HG03378 (cell line): ENCODE data around the gene OTOS.
A peak's percentile ranks its signal among the peaks of the same experiment; 100 is the strongest.

ENCODE experiments used
- ATAC-seq: cut with Tn5 transposase; IDR thresholded peaks from one replicate; pipeline ENCODE4 v1.9.1; 2021; ENCODE audit warnings: mild to moderate bottlenecking, moderate library complexity; ENCODE audit not compliant: unreplicated experiment

OTOS gene

DNA sequence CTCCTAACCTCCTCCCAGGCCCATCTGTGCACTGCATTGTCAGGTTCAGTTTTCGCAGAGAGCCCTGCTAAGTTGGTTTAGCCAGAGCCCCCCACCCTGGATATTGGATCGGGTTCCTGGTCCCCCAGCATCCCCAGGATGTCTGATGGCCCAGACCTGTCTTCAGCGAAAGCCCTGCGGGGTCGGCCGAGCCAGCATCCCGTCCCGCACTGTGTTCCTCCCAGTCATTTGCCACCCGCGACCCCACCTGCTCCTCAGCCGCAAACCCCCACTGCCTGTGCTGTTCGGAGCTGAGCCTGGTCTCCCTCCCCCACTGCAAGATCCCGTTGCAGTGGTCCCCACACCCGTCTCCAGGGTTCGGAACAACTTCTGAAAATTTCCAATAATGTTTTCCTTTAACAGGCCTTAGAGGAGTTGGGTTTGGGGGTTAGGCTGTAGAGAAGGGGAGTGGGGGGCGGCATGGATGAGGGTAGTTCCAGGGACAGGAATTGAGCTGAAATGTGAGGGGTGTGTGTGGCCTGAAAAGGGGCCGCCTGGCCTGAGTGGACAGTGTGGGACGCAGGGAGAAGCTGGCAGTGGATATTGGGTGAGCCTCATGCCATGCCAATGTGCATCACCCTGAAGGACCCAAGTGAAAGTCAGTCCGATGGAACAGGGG, 2.7 kb downstream of the OTOS start:
- ATAC-seq: no peak

DNA sequence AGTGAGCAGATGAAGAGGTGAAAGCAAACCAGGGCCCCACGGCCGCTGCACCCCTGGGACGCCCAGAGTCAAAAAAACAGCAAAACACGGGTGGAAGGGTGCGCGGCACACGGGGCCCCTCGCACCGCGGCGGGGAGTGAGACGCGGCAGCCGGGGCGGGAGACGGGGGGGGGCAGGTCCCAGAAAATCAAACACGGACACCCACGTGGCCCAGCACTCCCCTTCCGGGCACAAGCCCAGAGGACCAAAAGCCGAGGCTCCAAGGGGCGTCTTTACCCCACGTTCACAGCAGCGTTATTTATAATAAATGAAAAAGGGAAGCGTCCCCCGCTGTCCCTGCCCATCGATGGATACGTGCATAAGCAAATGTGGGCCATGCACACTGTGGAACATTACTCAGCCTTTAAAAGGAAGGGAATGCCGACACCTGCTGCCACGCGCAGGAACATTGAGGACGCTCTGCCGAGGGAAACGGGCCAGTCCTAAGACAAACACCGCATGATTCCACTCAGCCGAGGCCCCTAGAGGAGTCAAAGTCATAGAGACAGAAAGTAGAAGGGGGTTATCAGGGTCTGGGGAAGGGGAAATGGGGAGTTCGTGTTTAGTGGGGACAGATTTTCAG, 3.7 kb downstream of the OTOS start:
- peak; percentile 8 for ATAC-seq

DNA sequence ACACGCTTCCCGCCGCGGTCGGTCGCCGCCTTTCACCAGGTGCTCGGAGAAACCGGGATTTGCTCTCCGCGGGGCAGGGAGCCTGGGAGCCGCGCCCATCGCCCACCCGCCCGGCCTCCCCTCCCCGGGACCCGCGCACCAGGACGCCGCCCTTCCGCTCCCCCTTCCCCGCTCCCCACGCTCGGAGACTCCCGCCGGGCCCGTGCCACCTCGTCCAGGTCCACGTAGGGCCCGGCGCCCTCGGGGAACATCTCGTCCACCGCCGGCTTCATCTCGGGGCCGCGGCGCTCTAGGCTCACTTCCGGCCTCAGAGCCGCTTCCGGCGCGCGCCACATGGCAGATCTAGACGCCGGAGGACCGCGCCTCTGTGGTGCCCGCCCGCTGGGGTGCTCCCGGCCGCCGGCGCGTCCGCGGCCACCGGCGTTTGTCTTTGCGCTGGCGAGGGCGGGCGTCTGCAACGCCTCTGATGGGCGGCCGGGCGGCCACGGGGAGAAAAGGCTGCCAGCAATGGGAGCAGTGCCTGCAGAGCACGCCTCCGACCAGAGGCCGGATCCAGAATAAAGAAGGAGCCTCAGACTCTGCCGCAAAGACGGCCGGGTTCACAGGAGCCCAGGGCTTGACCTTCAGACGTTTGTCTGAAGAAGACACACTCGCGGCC, 4.3 kb downstream of the OTOS start, which contains the start of gene COPS9:
Gene COPS9 (minus strand): TSS at position 293 of the 658 bp plus-strand sequence. CDS start 21 bp downstream, at position 272.
- peak; percentile 64 for ATAC-seq

DNA sequence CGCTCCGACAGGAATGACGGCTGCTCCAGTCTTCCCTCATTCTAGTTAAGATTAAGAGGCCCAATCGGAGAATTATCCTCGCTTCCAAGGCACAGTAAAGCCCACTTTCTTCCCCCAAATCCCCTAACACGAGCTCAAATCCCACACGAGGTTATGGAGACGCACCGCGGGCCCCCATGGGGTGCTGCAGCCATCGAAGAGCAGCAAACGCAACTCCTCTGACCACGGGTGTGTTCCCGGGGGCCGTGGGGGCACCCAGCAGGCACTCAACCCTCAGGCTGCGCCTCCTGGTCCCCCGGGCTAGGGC, 4.8 kb downstream of the OTOS start:
- ATAC-seq: no peak

DNA sequence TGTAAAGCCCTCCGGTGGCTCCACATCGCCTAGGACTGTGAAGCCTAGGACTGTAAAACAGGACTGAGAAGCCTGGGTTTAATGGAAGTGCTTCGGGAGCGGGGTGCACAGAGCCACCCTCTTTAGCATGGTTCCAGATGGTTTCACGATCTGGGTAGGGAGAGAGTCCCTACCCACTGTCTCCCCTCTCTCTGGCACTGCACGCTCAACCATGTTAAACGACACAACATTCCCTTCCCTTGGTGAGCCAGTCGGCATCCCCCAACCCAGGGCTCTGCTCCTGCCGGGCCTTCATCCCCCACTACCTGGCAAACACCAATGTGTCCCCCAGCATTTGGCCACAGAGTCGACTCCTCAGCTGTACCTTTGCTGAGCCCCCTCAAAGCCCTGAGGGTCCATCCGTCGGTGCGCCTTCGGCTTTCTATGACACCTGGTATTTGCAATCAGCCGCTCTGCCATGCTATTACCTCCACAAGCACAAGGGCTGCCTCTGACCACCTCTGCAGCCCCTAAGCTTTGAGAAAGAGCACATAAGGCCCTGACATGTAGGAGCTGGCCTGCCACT, 5.4 kb downstream of the OTOS start:
- no peak for ATAC-seq

DNA sequence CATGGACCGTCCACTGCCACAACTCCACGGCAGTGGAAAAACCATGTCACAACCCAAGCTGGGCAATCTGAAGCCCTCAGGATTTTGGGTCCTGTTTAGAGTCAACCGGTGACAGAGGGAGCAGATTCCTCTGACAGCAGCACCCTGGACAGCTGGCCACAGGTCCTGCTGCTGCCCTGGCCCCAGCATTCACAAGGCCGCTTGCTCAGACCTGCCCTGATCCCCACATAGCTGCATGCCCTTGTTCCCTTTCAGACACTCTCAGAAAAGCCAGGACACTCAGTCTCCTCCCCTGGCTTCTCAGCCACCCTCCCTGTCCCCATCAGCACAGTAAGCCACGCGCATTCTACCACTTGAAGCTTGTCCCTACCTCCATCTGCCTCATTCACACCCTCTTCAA, 6.0 kb downstream of the OTOS start:
- ATAC-seq: no peak

DNA sequence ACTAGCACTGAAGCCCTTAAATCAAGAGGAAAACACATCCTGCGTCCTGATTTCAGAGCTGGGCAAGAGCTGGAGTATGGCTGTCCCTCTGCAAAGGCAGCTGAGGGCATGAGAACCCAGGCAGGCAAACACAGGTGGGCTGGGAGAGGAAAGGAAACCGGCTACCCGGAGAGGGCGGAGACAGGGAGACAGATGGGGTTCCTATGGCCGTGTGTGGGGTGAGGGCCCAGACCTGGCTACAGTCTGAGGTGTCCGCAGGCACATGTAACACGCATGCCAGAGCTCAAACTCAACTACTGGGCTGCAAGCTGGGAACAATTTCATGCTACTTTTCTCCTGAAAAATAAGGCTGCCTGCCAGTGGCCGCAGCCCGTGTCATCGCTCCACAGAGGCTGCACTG, 7.1 kb downstream of the OTOS start:
- no peak for ATAC-seq

DNA sequence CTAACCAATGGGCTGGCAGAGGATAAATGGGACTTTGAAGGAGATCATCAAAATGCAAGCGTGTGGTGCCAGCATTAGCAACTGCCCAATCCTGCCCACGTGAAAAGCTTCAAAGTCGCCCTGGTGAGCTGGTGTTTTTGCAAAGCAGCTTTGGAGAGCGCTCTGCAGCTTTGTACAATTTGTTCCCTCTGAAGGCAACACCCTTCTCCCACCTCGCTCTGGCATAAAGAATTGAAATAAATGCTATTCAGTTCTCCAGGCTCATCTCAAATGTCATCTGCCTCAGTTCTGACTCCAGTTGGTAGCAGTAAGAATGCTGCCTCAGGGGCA, 7.8 kb downstream of the OTOS start:
- ATAC-seq: no peak

DNA sequence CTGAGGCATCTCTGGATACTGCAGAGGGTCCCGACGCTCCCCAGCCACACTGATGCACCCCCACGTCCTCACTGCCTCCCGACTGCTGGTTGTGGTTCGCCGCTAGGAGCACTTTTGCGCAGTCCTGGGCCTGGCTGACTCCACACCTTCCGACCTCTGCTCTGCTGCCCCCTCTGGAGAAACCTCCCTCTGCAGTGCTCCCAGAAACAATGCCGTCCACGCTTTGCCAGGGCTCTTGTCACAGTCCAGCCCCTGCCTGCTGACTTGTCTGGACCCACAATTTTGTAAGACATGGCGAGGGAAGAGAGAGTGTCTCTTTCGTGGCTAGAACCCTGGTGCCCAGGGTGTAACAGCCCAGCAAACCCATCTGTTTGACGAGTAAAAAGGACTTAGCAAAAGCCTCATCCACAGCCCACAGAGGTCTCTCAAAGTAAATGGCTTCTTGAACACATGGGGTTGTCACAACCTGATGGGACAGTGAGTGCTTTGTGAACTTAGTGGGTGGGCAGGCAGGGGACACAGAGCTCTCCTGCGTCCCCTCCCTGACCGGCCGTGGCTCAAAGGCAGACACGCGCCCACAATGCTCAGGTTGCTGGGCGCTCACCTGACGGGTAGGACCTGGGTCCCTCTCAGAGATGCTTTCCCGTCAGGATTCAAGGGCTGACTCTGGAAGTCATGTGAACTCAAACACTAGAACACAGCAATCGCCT, 8.4 kb downstream of the OTOS start:
- ATAC-seq: no peak

DNA sequence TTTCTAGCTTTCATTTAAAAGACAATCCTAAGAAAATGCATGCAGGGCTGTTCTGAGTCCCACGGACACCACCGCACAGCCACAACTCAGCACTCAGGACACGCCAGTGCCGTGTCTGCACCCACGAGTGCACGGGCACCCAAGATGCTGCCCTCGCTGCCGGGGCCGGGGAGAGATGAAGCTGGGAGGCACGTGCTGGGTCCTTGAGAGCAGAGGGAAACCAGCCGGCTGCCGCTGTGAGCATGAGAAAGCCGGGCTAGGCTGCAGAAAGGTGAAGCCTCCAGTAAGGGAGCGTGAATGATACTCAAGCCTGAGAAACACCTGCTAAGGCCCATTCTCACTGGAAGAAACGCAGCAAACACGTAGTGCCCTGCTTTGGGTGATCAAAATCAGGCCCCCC, 9.2 kb downstream of the OTOS start:
- ATAC-seq: no peak

DNA sequence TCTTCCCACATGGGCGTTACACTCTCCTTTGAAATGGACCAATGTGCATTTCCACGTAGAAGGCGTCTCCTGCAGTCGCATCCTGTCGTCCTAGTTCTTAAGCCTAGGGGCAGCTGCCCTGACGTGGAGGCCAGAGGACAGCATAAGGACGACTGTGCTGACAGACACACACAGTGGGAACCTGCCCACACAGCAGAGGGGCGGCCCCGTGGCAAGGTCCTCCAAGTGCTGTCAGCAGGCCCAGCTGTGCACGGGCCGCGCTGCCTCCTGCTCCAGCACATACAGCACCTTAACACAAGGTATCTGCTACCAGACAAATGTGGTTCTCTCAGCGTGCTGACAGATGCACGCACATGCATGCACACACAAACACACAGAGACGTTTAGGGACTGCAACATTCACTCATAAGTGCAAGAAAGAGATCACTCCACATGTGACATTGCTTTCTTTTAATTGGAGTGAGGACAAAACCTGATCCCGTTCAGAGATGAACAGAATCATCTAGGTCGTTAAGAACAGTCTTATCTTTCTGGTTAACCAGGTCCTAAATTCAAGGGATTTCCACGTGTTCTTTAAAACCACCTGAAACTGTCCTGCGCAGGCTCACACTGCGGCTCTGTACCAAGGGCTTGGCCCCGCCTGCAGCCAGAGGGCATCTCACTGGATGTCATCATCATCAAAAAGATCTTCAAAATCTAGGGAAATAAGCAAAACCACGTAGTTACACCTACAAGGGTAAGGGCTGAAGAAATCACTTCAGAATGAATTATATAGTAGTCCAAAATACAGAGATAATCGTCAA, 9.9 kb downstream of the OTOS start:
- ATAC-seq: no peak

DNA sequence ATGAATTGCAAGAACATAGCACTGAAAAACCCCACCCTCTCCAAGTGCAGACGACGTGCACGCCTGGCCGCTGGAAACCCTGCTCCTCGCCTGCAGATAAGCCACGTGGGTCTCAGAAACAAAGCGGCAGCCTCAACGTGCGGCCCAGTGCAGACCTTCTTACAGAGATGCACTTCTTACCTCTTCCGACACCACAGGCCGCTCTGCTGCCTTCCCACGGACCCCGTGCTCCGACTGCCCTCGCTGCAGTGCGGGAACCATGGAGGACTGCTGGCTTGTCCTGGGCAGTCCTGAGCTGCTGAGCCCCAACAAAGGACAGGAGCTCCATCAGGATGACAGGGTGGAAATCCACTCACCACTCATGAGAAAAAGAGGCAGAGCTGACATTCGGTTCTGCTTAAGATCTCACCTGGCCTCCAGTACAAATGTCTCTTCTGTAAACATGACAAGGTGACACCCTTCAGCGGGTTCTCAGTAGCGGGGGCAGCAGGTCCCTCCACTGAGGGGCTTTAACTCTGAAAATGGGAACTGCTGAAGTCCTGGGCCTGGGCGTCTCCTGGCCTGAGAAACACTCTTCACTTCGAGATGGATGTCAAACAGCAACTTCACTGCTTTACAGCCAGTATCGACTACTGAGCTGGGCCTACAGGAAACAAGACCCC, 10.6 kb downstream of the OTOS start:
- ATAC-seq: no peak

DNA sequence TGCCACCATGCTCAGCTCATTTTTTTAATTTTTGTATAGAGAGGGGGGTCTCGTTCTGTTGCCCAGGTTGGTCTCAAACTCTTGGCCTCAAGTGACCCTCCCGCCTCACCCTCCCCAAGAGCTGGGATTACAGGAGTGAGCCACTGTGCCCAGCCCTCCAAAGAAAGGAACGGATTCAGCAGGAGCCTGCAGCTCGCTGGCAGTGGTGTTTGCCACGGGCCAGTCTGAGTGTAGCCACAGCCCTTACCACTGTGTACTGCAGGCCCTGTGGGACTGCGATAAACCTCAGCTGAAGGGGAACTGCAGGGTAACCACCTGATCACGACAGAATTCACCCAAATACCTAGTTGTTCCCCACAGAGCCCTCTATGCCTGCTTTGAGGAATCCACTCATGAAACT, 11.1 kb downstream of the OTOS start:
- no peak for ATAC-seq

DNA sequence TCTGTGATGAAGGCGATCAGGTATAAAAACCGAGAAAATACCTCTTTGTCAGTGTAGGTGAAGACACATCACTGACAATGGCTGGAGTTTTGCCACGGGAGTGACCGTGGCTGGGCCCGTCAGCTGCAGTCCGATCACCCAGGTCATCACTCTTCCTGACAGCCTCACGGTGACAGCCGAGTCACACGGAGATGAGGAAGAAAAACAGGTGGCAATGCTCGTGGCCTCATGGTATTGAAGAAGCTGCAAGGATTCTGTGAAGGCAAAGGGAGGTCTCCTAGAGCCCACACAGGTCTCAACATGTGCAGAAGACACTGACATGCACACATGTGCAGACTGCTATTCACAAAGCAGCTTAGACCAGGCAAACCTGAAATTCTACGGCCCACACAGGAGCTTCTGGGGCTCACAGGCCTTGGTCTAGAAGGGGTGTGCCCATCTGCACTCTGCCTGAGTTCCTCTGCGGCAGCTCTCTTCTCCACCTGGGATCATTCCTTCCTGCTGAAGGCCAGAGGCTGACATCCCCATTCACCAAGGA, 11.8 kb downstream of the OTOS start:
- ATAC-seq: no peak

DNA sequence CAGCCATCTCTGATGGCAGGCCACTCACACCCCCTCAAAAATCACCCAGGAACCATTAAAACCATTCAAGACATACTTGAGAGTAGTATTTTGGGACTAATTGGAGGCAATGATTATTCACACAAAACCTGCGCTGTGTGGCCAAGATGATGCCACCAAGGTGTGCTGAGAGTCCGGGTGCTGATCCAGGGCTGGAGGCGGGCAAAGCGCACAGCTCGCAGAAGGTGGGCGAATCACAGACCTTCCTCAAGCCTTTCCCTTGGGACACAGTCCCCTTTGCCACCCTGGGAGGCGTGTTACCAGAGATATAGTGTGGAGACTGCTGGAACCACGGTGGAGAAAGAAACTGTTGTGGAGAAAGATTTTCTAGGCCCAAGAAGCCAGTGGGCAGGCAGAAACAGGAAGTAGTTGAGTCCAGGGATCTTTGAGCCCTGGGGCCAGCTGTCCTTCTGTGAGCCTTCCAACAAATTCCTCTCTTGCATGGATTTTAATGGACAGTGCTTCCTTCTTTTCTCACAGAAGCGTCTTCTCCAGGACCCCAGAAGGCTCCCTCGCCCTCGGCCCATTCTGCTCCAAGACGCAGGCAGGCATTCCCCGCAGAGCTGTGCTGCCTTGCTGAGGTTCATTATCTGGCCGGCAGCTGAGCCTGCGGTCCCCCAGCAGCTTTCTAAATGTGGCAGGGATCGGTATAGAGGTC, 12.4 kb downstream of the OTOS start:
- no peak for ATAC-seq

DNA sequence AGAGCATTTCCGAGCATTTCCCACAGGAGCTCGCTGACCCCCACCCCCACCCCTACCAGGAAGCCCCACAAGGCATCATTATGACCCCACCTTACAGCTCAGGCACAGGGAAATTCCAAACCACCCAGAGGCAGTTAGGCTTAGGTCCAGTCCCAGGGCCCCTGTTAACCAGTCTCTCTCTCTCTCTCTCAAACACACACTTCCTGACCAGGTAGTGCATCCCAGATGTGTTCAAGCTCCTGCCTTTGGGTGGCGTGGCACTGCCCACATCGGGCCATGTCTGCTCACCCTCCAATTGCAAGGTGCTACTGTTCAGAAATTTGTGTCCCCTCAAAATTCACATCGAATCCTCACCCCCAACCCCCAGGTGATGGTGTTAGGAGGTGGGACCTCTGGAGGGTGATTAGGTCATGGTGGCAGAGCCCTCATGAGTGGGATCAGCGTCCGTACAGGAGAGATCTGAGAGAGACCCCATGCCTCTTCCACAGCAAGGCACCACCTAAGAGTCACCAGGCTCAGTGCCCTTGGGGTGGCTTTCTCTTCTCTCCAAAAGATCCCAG, 13.2 kb downstream of the OTOS start:
- no peak for ATAC-seq

DNA sequence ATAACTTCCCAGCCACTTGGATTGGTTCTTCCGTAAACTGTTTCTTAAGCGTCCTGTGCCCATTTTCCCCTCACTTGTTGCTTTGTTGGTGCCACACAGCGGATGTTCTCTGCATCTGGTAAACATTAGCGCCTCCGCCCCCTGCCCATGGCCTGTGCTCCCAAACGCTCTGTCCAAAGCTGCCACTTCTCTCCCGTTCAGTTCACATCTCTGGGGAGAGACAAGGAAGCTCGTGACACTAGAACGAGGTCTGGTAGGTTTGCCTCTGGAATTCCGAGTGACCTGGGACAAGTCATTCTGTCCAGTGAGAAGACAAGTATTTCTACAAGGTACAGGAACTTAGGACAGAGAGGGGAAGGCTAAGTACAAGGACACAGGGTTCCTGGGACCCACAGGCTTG, 13.7 kb downstream of the OTOS start:
- no peak for ATAC-seq

DNA sequence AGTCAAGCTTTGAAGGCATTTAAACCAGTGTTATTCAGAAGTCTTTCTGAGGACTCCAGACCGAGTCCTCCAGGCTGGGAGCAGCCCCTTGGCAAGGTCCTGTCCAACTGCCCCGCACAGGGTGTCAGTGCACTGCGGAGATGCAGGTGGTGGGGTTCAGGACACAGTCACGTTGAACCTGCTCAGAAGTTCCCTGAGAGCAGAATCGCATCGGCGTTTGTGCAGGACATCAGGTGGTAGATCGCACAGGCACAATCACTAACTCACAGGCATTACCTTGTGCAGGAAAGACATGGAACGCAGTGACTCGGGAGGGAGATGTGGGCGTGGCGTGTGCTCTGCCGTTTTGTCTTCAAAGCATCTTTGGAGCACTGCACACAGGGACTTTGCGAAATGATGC, 14.7 kb downstream of the OTOS start:
- no peak for ATAC-seq

DNA sequence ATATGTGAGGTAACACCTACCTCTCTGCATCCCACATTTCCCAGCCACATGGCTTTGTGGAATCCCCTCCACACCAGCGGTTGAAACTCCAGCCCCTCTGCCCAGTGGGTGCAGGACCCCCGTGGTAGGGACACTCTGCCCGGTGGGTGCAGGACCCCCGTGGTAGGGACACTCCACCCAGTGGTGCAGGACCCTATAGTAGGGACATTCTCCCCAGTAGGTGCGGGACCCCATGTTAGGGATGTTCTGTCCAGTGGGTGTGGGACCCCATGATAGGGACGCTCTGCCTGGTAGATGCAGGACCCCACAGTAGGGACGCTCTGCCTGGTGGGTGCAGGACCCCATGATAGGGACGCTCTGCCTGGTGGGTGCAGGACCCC, 15.8 kb downstream of the OTOS start:
- no peak for ATAC-seq
